Activated CD4-positive, alpha-beta T cell treated with anti-CD3 and anti-CD28 coated beads for 48 hours (primary cell): ENCODE data around the gene SLC35D3.
"Not testable (repeated sequence)": the region's sequence is repeated elsewhere in the genome, so short reads cannot be mapped to it uniquely, and the experiment has no call there.

ENCODE experiments used
- DNase-seq: peaks from one replicate; pipeline ENCODE4 v3.0.0-alpha.2; 2020

The SLC35D3 gene

DNA sequence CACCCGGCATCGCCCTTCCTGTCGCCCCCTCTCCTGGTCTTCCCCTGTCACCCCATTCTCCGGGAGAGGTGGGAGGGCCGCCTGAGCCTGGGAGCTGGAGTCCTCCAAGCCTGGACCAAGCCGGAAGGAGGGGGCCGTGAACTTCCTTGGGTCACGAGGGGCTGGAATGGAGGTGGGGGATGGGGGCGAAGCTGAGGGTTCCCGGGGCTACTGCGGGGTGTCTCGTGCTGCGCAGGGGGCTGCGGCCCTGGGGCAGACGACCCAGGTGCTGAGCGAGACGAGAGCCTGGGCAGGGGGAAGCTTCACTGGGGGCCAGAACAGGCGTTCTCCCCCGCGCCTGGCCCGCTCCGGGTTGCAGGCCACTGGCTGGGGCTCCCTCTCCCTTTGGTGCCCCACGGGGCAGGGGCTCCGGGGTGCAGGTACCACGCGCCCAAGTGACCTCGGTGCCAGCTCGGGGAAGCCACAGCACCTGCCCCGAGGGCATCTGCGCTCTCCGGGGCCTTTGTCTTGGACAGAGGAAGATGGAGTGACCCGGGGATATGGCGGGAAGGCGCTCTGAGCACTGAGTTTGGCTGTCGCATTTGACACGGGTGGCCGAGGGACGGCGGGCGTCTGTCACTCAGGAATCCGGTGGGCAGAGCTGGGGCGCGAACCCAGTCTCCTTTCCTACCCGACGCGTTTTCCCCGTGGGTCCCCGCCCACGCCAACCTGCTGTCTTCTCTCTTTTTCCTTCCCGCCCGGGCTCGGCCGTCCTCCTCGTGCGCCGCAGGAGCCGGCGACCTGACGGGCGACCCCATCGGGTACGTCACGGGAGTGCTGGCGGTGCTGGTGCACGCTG lies 1.2 kb downstream of the SLC35D3 start:
- peak; percentile 46 for DNase-seq

DNA sequence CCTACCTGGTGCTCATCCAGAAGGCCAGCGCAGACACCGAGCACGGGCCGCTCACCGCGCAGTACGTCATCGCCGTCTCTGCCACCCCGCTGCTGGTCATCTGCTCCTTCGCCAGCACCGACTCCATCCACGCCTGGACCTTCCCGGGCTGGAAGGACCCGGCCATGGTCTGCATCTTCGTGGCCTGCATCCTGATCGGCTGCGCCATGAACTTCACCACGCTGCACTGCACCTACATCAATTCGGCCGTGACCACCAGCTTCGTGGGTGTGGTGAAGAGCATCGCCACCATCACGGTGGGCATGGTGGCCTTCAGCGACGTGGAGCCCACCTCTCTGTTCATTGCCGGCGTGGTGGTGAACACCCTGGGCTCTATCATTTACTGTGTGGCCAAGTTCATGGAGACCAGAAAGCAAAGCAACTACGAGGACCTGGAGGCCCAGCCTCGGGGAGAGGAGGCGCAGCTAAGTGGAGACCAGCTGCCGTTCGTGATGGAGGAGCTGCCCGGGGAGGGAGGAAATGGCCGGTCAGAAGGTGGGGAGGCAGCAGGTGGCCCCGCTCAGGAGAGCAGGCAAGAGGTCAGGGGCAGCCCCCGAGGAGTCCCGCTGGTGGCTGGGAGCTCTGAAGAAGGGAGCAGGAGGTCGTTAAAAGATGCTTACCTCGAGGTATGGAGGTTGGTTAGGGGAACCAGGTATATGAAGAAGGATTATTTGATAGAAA lies 2.0 kb downstream of the SLC35D3 start:
- no peak for DNase-seq

DNA sequence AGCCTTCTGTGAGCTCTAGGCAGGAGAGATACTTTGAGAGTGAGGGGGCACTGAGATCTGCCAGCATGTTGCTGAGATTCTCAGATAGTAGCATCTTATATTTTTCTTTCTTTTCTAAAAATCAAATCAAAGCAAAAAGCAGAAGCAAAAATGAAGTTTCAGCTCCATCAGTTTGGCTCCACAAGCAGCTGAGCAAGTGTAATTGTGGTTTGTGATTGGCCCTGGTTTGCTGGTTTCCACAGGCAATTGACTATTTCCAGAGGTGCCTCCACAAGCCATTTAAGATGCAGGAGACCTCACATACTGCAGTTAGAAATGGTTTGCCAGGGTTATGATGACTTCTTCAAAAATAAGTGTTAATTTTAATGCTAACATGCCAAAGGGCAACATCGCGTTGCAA lies 4.3 kb downstream of the SLC35D3 start:
- no peak for DNase-seq

DNA sequence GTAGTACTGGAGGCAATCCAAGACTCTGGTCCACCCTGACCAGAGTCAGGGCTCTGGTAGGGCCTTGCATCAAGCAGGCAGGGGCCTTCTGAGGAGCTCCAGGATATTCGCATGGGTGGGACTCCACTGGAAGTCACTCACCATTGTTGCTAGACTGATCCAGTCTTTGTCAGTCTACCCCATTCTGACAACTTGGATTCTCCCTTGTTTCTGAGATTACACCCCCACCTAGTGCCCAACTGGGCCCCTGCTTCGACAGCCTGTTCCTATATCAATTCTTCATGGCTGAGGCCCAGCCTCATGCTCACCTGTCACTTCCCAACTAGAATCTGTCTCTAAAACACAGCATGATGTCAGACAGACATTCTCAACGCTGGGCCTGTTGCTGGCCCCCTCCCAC lies 5.2 kb downstream of the SLC35D3 start:
- peak; percentile 21 for DNase-seq

DNA sequence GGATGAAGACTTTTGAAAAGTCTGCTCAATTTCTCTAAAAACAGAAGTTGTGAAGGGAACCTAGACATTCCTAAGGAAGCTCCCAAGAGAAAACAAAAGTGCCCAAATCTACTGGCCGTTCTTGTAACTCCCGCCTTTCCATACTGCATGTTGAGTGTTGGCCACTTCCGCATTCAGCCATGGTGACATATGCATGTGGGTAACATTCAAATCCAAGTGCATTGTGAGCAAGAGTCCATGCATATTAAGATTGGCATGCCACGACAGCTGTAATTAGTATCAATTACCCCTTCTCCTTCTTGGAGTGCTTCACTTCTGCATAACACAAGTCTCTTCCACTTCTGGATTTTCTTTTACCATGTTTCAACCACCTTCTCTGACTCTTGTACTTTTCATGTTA lies 8.4 kb downstream of the SLC35D3 start:
- DNase-seq = no peak

DNA sequence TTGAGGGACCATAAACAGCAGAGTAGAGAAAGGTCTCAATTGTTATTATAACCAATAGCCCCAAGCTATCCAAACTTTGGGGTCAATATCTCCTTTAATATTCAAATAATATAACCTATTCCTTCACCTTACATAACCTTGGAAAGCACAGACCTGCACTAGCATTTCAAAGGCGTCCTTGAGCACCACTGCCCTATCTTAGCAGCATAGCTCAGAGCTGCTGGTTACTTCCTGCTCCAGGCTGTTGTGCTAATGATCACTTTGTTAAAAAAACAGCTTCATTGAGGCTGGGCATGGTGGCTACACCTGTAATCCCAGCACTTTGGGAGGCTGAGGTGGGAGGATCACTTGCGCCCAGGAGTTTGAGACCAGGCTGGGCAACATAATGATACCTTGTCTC lies 10.5 kb downstream of the SLC35D3 start:
- no peak for DNase-seq

DNA sequence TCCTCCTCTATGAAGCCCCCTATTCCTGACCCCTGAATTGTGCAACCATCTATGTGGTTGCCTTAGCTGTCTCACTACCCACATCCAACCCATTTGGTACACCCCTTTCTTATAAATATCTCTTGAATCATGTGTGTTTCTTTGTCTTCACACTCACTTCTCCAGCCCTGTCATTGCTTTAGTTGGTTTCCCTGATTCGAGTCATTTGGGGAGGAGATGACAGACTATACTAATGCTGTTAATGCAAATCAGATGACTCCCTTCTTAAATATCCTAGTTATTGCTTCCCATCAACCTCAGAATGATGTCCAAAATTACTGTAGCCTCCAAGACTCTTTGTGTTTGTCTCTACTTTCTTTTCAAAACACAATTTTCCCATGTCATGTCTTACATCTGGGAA lies 23.0 kb downstream of the SLC35D3 start:
- no peak for DNase-seq

DNA sequence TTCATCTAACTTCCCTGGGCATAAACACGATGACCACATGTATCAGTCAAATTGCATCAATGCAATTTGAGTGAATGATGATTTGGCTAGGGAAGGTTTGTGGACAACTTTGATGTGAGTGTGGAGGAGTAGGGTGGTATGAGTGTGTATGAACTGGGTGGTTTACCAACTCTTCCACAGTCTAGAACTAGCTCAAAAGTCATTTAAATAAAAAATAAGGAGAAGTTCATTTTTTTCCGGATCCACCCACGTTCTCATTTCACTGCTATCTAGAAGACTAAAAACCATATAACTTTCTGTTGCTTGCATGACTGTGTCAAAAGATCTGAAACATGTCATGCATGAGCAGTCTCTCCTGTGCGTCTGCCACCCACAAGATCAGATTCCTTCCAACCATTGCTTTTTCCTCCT lies 23.6 kb downstream of the SLC35D3 start:
- peak; percentile 17 for DNase-seq

DNA sequence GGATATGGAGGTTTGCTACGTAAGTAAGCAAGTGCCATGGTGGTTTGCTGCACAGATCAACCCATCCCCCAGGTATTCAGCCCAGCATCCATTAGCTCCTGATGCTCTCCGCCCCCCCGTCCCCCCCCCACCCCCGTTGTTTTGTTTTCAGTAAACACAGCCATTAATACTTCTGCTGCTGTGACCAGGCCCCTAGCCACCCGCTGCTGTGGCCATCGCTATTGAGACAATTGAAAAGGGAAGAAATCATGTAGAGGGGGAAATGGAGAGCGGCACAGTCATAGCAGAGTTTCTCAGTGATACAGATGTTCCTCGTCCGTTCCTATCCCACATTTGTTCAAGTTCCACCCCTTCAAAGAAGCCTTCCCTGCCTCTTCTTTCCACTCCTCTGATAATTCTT lies 24.9 kb downstream of the SLC35D3 start:
- no peak for DNase-seq

DNA sequence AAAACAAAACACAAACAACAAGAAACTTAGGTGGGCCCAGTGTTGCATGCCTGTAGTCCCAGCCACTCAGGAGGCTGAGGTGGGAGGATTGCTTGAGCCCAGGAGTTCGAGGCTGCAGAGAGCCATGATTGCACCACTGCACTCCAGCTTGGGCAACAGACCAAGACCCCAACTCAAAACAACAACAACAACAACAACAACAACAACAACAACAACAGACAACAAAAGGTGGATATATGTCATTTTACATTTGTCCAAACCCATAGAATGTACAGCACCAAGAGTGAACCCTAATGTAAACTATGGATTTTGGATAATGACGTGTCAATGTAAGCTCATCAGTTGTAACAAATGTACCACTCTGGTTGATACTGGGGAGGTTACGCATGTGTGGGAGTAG lies 27.9 kb downstream of the SLC35D3 start:
- not testable (repeated sequence) for DNase-seq

DNA sequence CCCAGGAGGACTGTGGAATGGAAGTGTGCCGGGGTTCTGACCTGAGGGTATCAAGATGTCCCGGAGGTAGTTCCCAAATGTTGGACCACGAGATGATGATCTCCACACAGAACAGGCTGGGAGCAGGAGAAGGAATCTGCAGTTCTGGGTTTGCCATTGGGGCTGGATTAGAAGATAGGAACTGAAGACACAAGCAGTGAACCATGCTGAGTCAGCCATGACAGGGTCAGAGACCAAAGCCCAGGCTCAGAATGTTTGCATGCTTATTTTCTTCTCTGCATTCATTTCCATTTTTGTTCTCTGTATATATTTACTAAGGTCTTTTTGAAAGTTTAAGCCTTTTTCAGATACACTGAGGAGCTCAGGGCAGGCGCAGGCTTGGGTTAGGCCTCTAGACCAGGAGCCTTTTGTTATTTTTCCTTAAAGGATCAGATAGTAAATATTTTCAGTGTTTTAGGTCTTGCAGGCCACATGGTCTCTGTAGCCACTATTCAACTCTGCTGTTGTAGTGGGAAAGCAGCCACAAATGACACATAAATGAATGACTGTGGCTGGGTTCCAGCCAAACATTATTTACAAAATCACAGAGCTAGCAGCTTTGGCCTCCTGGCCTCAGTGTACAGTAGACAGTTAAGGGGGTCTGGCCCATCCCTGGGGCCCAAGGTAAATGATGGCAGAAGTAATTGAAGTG lies 28.5 kb downstream of the SLC35D3 start:
- no peak for DNase-seq

DNA sequence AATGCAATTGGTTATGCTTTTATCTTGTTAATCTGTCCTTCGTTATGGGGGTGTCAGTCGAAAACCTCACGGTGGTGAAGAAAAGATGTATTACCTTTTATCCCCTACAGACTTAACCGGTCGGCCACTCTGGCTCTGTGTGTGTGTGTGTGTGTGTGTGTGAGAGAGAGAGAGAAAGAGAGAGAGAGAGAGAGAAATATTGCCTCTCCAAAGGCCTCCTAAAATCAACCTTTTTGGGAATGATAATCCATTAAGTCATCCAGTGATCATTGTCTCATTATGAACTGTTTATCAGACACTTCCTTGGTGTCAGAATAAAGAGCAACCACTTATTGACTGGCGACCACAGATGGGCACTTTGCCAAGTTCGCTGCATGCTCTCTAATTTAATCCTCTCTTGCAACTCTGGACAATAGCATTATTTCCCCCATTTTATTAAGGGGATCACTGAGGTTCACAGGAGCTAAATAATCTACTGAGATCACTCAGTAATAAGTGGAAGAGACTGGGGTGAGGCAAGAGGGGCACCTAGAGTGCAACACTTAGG lies 30.7 kb downstream of the SLC35D3 start:
- DNase-seq = no peak

DNA sequence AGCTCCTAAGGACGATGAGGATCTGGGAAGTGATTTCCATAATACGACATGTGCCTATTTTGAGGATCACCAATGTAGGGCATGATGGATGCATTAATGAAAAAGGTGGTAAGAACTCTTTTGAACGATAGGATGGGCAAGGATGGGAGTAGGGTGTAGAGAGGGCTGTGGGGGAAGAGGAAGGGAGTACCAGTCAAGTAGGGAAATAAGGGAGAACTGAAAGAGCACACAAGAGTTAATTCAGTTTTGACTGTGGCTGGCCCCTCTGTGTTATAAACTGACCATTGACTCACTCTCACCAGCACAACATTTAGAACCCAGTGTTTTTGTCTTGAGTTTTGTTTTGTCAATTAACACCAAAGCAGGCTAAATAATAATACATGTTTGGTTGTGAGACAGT lies 33.0 kb downstream of the SLC35D3 start:
- DNase-seq = no peak

DNA sequence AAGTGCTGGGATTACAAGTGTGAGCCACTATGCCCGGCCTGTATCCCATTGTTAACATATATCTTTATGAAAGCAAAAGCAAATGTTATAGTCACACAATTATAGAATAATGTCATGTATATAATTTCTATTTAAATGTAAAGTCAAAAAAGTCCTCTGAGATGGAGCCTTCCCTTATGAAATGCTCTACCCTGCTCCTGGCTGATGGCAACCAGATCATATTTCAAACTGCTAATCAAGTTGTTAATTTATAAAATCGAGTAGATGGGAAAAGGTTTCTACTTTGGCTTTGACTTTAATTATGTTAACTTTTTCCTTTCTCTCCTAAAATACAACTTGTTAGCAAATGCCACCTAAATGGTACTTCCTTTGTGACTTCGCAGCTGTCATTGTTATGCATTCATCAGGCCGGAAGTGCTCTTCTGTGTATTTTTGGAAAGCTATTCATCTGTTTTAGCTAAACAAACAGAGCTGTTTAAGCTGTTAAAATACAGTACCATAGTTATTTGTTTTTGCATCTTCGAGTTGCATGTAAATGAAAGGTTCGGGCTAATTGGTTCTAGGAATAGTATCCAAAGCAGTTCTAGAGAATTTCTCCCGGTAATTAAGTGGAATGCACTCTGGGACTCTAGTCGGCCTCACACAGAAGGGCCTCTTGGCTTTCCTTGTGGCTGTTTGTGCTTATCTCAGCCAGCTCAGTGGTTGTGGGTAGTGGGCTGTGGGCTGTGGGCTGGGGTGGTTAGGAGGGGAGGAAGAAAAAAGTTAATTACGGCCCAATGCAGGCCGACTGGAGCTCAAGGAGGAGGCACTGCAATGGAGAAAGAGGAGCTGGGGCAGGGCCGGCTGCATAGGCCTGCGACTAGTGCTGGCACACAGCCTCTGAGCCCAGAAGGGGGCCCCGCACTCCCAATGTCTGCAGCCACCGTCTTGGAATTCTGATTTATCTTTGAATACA lies 34.8 kb downstream of the SLC35D3 start:
- DNase-seq = no peak

DNA sequence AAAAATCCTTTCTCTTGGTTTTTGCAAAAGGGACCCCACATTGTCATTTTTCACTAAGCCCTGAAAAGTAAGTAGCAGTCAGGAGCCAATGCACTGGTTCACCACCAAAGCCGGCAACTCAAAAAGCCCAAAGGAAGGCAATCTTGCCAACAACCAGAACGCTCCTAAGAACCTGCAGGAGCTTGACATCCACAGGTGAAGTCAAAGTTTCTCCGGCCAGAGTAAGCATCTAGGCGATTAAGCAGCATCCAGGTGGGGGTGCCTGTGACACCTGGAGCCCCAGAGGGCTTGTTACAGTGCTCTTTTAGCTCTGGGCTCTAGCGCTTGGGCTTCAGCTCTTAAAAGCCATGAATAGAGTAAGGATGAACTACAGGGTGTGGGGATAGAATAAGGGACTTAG lies 36.1 kb downstream of the SLC35D3 start:
- no peak for DNase-seq

DNA sequence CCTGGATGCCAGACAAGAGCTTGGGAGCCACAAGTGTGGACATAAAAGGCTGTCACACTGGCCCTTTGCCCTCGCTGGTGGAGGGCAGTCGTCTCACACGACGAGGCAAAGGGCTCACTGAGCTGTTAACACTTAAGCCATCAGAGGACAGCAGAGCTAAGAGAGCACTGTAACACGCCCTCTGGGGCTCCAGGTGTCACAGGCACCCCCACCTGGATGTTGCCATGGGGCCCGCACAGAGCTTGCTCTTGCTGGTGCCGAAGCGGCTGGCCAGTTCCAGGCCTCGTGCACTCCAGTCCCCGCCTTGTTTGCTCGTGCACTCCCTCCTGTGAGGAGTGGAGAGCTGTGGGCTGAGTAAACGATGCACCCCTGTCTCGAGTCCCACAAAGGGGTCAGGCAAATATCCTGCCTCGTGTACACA lies 37.4 kb downstream of the SLC35D3 start:
- DNase-seq = no peak

DNA sequence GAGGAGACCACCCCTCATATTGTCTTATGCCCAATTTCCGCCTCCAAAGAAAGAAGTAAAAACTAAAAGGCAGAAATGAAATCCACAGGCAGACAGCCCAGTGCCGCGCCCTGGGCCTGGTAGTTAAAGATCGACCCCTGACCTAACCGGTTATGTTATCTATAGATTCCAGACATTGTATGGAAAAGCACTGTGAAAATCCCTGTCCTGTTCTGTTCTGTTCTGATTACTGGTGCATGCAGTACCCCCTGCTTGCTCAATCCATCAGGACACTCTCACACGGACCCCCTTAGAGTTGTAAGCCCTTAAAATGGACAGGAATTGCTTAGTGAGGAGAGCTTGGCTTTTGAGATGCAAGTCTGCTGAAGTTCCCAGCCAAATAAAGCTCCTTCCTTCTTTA lies 37.8 kb downstream of the SLC35D3 start:
- DNase-seq = not testable (repeated sequence)

DNA sequence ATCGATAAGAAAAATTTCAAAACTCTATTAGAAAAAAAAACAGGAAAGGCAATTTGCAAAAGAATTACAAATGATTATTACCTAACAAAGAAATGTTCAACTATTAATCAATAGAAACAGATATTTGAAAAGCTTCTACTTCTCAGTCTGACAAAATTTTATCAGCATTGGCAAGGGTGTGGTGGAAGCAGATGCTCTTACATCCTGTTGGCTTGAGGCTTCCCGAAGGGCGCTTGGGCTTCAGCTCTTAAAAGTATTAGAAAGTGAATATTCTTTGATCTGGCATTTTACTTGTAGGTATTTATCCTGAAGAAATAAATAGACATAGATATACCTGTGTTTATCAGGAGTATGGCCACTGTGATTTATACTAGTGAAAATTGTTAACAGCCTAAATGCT lies 38.7 kb downstream of the SLC35D3 start:
- DNase-seq = no peak

DNA sequence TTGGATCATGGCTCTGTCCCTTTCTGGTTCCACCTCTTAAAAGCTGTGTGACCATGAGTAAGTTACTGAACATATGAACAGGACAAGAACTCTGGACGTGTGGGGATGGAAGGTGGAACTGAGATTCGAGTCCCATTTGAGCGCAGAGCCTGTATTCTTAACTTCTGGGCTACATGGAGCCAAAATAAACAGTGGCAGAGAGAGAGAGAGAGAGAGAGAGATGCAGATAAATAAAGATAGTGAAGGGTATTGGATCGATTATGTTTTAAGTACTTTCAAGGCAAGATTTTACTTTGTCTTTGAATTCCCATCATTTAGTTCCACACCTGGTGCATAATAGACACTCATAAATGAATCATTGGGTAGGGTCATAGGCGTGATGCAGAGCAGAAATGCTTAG lies 39.7 kb downstream of the SLC35D3 start:
- DNase-seq = no peak

DNA sequence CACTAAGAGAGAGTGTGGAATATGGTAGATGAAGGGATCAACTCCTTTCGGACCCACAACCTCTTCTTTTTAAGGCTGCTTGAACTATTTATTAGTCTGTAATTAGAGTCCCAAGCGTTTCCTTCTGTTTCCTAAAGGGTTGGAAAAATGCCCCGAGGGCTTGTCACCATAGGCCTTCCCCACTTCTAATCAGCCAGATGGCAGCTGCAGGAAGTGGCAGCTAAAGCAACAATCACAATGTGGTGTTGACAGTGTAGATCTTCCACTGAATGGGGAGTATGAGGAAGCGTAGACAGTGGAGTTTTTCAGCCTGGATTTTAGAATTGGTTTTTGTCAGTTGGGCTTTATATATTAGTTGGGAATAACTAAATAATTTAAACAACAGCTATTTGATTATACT lies 40.6 kb downstream of the SLC35D3 start:
- no peak for DNase-seq

DNA sequence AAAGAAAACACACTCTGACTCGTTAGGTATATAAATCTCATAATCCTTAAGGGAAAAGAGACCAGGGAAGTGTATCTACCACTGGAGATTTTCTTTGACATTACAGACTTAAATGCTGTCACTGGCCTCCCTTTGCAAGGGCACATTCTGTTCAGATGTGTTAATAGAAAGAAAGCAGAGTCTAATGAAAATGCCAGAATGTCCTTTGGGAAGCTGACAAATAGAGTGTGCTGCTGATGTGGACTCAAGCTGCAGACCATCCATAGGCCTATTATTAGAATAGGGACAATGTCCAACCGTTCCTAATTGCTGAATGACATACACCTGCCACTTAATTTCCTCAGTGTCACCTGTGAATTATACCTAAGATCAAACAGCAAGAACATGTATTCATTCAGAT lies 41.2 kb downstream of the SLC35D3 start:
- no peak for DNase-seq

DNA sequence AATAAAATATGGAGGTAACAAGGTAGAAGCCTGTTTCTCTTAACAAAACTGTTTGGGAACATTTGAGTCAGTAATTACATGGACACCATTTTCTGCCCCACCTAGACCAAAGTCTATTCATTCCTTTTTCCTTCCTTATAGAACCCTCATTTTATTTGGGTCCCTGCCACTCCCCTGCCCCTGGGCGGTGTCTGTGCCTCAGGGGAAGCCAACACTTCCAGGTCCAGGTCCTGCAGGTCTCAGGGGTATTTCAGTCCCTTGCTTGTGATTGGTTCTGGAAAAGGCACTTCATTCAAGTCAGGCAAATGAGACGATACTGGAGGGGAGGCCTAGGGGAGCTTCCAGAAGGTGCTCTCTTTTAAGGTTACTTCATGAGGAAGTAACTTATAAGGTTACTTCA lies 42.3 kb downstream of the SLC35D3 start:
- DNase-seq = no peak
